Stomach (tissue), 4 donors: ENCODE data around the gene MIS18A.

Experiments
- CTCF ChIP-seq, 7 experiments: fragments of 450-650 bp in 4 of 7; fragments of 200-600 bp in 3 of 7; sonication (generic) in 3 of 7; IDR thresholded peaks; one replicate each; pipeline ENCODE4 v1.5.1; 2016 to 2019; ENCODE audit warnings: antibody characterized with exemption in 7 of 7, control low read depth in 2 of 7, mild to moderate bottlenecking in 1 of 7
- EP300 ChIP-seq: sonication (generic); formaldehyde crosslinking; IDR thresholded peaks from one replicate; pipeline ENCODE4 v1.6.1; 2017; ENCODE audit warnings: antibody characterized with exemption
- POLR2A ChIP-seq, 4 donors: fragments of 450-650 bp; IDR thresholded peaks; one replicate each; pipeline ENCODE4 v1.6.1; 2016; ENCODE audit warnings: antibody characterized with exemption in 4 of 4, control low read depth in 2 of 4, mild to moderate bottlenecking in 1 of 4, moderate library complexity in 1 of 4
- POLR2AphosphoS5 ChIP-seq, 3 donors: sonication (generic); formaldehyde crosslinking; IDR thresholded peaks; one replicate each; pipeline ENCODE4 v1.6.1; 2016; ENCODE audit warnings: antibody characterized with exemption in 3 of 3

- TF ChIP-seq POLR2A (IDR thresholded peaks at IDR 0.05) = no peak
- no peak for TF ChIP-seq CTCF (IDR thresholded peaks at IDR 0.05)
- no peak for TF ChIP-seq POLR2AphosphoS5 (IDR thresholded peaks at IDR 0.05)
- no peak for TF ChIP-seq EP300
Measured at GRCh38 chr21:32322103-32322502, 43.3 kb upstream of the MIS18A start.
